ENCODE results near the gene GSK3A.

The GSK3A gene

DNA sequence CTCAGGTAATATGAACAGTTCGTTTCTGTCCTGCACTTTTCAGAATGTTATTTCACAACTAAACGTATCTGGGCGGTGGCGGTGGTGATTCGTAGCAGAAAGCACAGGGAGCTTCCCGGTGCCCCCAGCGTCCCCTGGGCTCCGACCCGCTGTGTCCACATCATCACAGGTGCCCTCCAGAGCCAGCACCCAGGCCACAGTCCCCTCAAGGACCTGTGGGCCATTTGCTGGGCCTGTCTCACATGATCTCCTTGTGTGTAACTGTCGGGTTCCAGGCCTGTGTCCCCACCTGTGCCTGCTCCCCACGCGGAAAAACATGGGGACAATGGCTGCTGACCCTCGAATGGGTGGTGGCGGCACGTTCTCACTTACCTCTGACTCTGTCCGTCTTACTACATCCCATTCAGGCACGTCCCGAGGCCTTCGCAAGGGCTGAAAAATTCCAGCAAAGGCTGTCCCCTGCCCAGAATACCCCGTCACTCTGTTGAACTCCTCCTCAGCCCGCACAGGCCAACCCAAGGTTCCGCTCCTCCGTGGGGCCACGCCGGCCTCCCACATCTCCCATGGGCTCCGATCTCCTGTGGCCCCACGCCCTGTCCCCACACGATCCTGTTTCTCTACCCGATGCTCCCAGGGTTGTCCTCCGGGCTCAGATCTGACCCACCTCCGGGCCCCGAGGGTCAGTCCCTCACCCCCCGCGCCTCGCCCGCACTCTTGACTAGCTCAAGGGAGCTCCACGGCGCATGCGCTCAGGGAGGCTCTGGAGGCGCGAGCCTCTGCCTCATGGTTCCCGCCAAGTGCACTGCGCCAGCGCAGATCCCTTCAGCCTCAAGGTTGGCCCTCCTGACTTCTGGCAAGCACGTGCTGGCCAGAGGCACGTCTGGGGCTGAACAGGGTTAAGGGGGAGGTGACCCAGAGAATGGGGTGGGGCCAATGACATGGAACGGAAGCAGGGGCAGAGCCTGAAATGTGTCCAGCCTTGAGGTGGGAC lies 46.1 kb downstream of the GSK3A start:
- DNase-seq = no peak

DNA sequence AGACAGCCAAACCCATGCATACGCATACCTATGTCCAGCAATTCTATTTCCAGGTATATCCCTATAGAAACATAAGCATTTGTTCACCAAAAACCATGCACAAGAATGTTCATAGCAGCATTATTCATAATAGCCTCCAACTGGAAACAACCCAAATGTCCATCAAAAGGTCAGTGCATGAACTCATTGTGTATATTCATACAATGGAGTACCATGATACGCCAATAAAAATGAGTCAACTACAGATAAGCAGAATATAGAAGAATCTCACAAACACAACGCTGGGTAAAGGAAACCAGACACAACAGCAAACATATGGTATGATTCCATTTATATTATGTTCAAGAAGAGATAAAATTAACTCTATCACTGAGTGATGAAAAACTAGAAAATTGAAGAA lies 48.7 kb downstream of the GSK3A start:
- no peak for DNase-seq

DNA sequence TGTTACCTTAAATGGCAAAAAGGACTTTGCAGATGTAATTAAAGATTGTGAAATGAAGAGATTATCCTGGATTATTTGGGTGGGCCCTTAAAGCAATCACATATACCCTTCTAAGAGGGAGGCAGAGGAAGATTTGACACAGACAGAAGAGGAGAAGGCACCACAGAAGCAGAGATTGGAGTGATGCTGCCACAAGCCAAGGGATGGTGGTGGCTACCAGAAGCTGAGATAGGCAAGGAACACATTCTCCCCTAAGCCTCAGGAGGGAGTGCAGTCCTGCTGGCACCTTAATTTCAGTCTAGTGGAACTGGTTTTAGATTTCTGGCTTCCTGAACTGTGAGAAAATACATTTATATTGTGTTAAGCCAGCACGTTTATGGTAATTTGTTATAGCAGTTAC lies 49.1 kb downstream of the GSK3A start:
- no peak for DNase-seq

DNA sequence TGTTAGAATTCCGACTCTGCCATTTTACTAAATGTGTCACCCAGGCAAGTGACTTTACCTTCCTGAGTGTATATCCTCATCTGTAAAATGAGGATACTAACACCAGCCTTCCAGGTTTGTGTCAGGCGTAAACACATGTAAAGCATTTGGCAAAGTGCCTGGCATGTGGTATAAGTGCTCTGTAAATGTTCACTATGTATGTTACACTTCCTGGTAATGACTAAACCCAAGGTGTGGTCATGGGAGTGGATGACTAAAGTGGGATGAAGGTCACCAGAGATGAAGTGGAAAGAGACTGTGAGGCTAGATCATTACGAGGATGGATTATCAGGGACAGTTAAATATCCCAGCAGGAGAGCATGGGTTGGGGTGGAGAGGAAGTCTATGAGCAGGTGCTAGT lies 50.5 kb downstream of the GSK3A start:
- DNase-seq = no peak

DNA sequence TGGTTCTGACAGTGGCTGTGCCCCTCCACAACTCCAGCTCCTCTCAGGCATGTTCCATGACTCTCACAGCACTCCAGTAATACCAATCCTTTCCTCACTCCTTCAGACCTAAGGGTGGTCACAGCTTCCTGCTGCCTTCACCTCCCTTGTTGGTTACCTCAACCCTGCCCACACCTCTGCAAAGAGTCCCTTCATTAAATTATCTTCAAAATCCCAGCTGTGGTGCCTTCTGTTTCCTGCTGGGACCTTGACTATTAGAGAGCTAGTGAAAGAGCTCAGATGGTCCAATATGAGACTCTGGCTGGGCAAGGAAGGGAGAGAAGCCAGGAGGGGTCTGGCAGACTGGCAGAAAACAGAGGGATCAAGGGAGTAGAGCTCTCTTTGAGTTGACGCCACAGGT lies 51.1 kb downstream of the GSK3A start:
- no peak for DNase-seq

DNA sequence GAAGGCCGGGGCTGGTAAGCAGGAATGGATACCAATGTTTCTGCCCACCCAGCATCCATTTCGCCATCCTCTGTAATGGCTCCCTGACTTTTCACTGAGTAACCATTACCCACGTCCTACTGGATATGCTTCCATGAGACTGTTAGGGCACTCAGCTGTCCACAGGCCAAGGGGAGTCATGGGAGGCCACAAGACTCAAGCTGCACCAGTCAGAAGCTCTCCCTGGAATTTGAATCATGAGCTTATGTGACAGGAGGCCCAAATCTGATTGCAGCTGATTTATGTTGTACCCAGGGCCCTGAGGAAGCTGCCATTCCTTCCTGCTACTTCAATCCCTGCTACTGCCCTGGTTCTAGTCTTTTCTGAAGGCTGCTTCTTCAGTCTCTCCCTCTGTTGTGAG lies 53.3 kb downstream of the GSK3A start:
- DNase-seq = no peak

DNA sequence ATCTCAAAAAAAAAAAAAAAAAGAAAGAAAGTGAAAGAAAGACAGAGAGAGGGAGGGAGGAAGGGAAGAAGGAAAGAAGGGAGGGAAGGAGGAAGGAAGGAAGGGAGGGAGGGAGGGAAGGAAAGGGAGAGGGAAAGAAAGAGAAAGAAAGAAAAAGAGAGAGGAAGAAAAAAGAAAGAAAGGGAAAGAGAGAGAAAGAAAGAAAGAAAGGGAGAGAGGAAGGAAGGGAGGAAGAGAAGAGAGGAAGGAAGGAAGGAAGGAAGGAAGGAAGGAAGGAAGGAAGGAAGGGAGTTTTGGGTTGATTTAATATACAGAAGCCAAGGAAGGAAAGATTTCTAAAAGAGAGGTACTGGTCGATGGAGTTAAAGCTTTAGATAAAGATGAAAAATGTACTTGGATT lies 53.7 kb downstream of the GSK3A start:
- DNase-seq = no peak

DNA sequence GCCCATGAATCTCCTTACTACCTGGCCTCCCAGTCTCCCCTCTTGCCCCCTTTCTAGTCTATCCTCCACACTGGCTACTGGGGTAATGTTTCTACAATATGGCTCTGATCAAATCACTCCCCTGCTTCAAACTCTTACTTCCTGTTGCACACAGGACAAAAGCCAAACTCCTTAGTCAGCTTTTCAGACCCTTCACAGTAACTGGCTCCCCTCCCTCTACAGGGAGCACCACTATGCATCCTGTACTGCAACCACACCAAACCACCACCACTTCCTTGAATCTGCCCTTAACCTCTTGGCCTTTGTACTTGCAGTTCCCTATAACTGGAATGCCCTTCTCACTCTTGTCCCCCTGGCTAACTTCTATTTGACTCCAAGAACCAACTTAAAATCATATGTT lies 57.1 kb downstream of the GSK3A start:
- no peak for DNase-seq

DNA sequence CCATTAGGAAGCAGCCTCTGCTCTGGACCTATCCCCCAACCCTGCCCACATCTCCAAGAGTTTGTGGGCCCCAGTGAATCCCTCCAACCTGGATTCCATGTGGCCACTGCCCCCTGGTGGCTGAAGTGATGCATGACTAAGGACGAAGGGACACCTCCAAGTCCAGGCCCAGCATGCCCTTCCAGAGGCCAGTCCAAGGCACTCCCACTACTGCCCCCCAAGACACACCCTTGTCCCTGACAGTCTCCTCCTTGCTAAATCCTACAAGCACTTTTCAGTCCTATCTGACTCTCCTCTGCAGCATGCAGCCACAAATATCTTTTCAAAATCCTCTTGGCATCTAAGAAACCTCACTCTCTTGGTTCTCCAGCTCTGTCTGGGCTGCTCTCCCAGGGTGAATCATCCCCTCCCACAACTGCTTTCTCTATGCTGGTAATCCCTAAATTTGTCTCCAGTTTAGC lies 58.0 kb downstream of the GSK3A start:
- no peak for DNase-seq
